HG02678 (cell line): ENCODE data around the gene FAM78A.
"Not testable (repeated sequence)": the region's sequence is repeated elsewhere in the genome, so short reads cannot be mapped to it uniquely, and the experiment has no call there.

Source experiments
- ATAC-seq: cut with Tn5 transposase; IDR thresholded peaks from one replicate; pipeline ENCODE4 v1.9.1; 2021; ENCODE audit warnings: mild to moderate bottlenecking, moderate library complexity; ENCODE audit not compliant: unreplicated experiment

Gene FAM78A

DNA sequence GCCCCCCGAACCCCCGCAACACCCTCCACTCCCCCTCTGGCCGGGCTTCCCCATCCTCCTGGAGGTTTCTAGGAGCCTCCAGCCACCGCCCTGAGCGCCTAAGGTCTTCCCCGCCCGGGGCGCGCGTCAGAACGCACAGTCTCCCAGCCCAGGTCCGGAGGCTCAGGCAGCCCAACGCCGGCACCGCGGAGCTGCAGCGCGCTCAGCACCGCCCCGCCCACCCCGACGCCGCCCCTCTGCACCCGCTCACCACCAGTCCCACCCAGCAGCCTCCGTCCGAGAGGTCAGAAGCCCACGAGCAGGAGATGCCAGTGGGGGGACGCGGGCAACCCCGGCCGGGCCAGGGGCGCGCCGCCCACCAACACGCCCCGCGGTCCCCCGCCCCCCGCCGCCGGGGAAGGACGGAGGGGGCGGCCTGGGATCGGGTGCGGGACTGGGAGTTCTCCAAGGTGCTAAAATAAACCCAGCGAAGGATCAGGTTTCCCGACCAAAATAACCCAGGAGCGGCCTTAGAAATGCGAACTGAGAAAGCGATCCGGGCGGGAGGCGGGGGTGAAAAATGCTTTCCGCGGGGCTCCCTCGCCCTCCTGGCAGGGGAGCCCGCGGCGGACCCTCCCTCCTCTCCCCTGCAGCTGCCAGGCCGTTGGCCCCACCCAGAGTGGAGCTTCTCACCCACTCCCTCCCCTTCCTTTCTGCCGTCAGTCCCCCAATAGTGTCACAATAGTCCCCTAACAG, 6.5 kb upstream of the FAM78A start:
- ATAC-seq, result no peak

DNA sequence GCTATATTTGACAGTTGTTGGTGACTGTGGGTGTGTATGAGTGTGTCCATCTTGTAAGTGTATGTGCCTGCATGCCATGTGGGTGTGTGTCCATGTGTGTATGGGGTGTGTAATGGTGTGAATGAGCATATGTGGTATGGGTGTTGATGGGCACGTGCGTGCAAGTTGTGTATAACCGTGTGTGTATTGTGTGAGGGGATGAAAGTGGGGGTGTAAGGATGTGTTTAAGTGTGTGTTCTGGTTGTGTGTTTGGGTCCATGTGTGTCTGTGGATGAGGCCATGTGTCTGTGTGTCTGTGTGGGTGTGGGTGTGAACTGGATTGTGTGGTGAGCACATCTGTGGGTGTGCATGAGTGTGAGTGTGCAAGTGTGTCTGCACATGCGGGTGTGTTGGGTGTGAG, 5.9 kb upstream of the FAM78A start:
- ATAC-seq, result no peak

DNA sequence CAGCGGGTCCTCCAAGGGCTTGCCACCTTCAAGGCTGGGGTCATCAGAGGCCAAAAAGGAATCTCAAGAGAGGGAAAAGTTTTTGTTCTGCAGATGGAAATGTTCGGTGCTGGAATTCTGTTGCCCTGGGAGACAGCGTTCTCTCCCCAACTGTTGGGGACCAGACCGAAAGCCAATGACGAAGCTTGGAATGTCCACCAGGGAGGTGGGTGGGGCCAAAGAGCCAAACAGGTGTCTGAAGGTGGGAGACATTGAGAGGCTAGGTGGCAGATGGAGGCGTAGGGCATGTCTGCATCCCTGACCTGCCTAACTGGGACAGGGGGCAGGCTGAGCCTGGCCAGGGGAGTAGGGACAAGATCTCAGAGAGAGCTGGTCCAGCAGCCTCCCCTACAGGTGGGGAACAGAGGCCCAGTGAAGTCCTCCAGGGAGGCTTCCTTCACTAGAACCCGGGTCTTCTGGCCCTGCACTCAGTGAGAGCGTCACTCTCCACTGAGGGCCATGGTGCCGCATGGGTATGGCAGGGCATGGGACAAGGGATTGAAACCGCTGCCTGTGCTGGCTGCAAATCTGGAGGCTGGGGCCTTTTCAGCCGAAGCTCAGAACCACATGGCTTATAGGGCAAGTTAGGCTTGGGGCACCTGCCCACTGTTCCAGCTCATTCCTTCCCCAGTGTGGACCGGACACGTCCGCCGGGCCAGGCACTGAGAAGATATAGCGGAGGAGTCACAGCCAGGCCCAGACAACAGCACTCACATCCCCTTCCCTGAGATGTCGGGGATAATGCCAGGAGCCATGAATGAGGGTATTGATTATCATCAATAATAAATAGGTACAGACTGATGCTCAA, 5.0 kb upstream of the FAM78A start:
- no peak for ATAC-seq

- ATAC-seq, result no peak
These were observed 4.3 kb upstream of the FAM78A start for GRCh38 chr9:131280660-131281059.

GRCh38 chr9:131279863-131280570, 3.7 kb upstream of the FAM78A start:
- ATAC-seq, result no peak

- no peak for ATAC-seq
These were observed 3.0 kb upstream of the FAM78A start for GRCh38 chr9:131279196-131279862.

- no peak for ATAC-seq
These were observed 2.4 kb upstream of the FAM78A start for GRCh38 chr9:131278702-131279111.

- ATAC-seq, result peak; percentile 44
These were observed 1.8 kb upstream of the FAM78A start for GRCh38 chr9:131277910-131278701.

GRCh38 chr9:131277287-131277909, 1.1 kb upstream of the FAM78A start:
- ATAC-seq, result peak; percentile 6

- peak; percentile 11 for ATAC-seq
These were observed 579 bp upstream of the FAM78A start for GRCh38 chr9:131276891-131277286.

GRCh38 chr9:131275332-131276093, 797 bp downstream of the FAM78A start:
- ATAC-seq, result peak; percentile 27

- ATAC-seq, result no peak
These were observed 1.5 kb downstream of the FAM78A start for GRCh38 chr9:131274674-131275331.

DNA sequence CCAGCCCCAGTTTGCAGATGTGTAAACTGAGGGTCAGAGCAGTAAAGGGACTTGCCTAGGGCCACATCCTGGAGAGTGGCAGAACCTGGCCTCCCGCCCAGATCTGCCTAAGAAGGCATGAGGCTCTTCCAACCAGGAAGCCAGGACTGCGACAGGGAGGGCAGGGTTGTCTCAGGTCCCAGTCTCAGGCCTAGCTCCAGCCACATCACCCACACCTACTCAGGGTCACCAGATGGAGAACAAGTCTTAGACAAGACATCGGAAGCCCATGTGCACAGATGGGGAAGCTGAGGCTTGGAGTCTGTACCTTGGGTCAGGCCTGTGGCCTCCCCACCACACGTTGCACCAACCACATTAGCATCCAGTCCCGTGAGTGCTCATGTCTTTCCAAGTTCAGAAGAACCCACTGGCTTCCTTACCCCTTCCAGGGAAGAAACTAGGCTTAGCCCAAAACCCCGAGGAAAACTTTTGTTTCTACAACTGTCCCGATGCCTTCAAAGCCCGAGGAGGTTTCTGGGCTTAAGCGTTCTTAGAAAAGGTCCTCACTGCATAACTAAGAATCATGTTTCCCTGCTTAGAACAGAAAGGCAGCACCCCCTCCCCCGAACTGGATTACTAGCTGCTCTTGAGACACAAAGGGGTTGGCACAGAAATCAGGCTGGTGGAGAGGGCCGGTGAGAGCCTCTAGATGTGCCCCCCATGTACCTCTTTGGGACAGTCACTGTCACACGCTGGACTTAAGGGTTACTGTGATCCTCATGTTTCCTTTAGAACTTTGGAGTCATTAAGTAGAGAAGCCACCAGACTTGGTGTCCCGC, 2.2 kb downstream of the FAM78A start:
- no peak for ATAC-seq

DNA sequence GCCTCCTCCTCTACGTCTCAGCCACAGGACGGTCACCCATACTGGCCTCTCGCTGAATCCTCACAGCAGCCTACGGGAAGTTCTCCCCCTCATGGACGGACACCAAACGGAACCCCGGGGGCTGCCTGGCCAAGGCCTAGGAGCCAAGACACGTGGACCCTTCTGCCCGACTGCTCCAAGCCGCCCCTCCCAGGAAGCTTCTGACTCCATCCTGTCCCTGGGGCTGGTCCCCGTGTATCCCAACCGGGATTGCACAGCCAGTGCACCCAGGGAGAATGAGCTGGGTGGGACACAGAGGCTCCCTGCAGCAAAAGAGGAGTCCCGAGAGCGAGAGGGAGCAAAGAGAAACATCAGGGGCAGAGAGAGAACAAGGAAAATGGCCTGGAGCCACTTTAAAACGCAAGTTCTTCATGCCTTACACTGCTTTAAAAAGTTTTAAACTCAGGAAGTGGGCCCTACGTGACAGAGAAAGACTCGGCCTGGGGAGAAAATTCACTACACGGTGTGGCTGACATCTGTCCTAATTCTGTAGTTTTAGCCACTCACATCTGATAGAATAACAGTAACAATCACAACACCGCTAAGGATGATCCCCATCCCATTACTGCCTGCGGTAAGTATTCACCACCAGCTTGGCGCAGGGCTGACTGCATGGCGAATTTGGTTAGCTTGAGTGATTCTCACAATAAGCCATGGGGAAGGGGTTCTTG, 3.0 kb downstream of the FAM78A start:
- no peak for ATAC-seq

DNA sequence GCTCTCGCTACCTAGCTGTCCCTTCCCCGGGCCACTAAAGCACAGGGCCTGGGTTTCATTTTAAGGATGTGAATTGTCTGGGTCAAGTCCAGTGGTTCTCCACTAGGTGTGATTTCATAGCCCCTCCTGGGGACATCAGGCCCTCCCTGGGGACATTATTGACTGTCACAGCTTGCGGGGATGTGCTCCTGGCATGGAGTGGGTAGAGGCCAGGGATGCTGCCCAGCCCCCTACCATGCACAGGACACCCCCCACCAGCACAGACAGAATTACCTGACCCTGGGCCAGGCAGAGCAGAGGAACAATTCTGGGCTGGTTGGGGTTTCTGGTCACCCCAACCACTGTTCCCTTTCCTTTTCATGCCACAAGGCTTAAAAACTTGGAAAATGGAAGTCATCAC, 4.1 kb downstream of the FAM78A start:
- no peak for ATAC-seq

DNA sequence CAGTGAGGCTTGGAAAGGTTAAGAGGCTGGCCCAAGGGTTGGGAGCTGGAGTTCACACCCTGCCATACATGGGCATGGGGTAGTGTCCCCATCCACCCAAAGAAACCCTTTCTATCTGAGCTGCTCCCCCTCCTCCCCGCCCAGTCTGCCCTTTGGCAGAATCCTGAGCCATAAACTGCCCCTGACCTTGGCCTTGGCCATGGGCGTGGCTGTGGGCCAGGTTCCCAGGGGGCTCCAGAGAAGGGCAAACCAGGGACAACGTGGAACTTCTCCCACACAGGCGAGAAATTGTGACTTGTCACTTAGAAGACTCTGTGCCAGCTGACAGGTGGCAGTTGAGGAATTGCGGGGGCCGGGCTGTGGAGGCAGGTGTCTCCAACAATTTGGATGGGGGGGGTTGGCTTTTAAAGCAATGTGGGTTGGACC, 4.8 kb downstream of the FAM78A start:
- no peak for ATAC-seq

DNA sequence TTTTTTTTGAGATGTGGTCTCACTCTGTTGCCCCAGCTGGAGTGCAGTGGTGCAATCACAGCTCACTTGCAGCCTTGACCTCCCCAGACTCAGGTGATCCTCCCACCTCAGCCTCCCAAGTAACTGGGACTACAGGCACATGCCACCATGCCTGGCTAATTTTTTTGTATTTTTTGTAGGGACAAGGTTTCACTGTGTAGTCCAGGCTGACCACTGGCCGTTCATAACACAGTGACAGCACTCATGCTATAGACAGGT, 5.4 kb downstream of the FAM78A start:
- ATAC-seq, result not testable (repeated sequence)
